Fibroblast of villous mesenchyme (primary cell): ENCODE results near the gene GSE1. TPM values are rescaled to one million over a fixed set of nuclear protein-coding genes. Genes with fewer than 3 reads are reported as not detected.
A peak's percentile ranks its signal among the peaks of the same experiment; 100 is the strongest.

ENCODE experiments used
- DNase-seq: peaks from one replicate; pipeline ENCODE4 v3.0.0-alpha.2; 2010; ENCODE audit warnings: low read depth
- H3K4me3 ChIP-seq: 2 replicates; pipeline ENCODE4 v1.5.1; 2011; ENCODE audit warnings: low read depth, mild to moderate bottlenecking, low read length
- CTCF ChIP-seq: IDR thresholded peaks from 2 replicates; pipeline ENCODE4 v1.5.1; 2012; ENCODE audit warnings: low read depth, mild to moderate bottlenecking, low read length; ENCODE audit not compliant: insufficient read depth
- total RNA-seq: library from RNA; depleted of rRNA; stranded (reverse); fragments of >200 nt; gene quantifications from 2 replicates; pipeline ENCODE4 v1.2.3, GENCODE V29; 2012

The GSE1 gene
- total RNA-seq, 1 donor: 48.4 TPM

DNA sequence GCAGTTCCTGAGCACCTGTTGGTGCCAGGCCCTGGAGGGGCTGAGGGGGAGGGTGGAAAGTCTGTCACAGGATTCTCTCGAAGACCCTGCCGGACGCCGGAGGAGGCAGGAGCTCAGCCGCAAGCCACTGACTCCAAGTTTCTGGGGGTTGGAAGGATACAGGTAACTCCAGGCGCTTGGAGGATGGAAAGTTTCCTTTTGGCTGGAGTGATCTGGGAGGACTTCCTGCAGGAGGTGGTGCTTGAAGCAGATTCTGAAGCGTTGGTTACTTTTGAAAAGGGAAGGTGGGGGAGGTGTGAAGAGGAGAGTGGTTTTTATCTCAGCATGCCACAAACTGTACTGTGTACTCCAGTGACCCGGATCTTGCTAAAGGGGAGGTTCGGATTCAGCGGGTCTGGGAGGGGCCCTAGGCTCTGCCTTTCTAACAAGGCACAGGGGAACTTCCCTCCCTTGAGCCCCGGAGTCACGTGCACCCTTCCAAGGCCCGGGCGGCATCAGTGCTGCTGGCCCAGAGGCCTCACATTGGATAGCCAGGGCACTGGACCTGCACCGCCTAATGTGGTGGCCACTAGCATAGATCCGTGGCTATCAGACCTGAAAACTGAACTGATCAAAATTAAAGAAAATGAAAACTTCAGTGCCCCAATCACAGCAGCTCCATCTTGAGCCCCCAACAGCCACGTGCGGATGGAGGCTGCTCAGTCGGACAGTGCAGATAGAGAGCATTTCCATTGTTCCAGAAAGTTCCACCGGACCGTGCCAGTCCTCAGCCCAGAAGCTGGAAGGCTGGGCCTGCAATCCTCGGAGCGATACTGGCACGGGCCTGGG is 42.2 kb upstream of the GSE1 start:
- DNase-seq: no peak
- no peak overlapping the region for H3K4me3 ChIP-seq
- no peak for TF ChIP-seq CTCF

GRCh38 chr16:85571563-85571812 is 41.6 kb upstream of the GSE1 start:
- no peak for TF ChIP-seq CTCF
- H3K4me3 ChIP-seq: no peak overlapping the region
- no peak for DNase-seq

DNA sequence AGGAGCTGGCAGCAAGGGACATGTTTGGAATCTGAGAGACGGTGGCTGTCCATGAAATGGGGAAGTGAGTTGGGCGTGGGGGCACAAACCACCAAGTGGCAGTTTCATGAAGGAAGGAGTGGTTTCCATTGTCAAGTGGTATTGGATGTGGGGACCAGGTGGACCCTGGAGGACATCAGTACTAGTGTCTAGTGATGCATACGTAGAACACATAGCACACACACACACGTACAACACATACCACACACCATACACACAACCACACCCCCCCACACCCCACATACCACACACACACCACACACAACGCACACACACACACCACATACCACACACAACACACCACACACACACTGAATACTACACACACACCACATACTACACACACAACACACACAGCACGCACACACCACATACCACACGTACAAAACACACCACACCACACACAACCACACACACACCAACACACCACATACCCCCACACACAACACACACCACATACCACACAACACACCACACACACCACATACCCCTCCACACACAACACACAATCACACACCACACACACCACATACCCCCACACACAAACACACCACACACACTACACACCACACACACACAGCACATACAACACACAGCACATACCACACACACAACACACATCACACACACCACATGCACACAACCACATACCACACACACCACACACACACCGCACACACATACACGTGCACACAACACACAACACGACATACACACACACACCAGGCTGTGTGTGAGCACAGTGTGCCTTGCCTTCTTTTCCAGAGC is 41.1 kb upstream of the GSE1 start:
- TF ChIP-seq CTCF: no peak
- no peak overlapping the region for H3K4me3 ChIP-seq
- DNase-seq: no peak

DNA sequence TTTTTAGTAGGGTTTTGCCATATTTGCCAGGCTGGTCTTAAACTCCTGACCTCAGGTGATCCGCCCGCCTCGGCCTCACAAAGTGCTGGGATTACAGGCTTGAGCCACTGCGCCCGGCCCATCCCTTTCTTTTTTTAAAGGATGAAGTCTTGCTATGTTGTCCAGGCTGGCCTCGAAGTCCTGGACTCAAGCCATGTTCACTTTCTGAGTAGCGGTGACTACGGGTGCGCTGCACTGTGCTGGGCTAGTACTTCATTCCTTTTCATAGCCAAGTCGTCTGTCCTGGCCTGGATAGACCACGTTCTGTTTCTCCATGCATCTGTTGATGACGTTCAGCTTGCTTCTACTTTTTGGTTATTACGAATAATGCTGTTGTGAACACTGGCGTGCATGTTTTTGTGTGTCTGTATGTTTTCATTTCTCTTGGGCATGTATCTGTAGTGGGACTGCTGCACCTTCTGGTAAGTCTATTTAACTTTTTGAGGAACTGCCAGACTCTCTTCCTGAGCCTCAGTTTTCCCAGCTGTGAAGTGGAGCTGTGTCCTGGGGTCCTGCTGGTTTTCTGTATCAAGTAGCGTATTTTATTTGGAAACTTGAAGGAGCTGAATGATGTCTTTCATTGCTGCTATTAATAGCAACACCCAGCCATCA is 40.0 kb upstream of the GSE1 start:
- TF ChIP-seq CTCF: no peak
- DNase-seq: no peak
- H3K4me3 ChIP-seq: no peak overlapping the region

GRCh38 chr16:85573696-85574641 is 39.2 kb upstream of the GSE1 start:
- peak; percentile 67 for DNase-seq

More at GRCh38 chr16:85573696-85574641, 39.2 kb upstream of the GSE1 start:
- H3K4me3 ChIP-seq: no peak overlapping the region
- TF ChIP-seq CTCF: no peak
